CMK (cell line): Measurements from ENCODE around the gene C2orf49.

Source experiments
- DNase-seq: peaks from one replicate; pipeline ENCODE4 v3.0.0-alpha.2; 2010; ENCODE audit warnings: low read depth

The C2orf49 gene

GRCh38 chr2:105362862-105363591 lies 25.7 kb downstream of the C2orf49 start:
- no peak for DNase-seq

- DNase-seq, result no peak
Observed at GRCh38 chr2:105364436-105365139, 27.2 kb downstream of the C2orf49 start.

GRCh38 chr2:105365206-105365605 lies 27.9 kb downstream of the C2orf49 start:
- no peak for DNase-seq

GRCh38 chr2:105368759-105369408 lies 31.5 kb downstream of the C2orf49 start:
- no peak for DNase-seq

GRCh38 chr2:105369777-105370690 lies 32.7 kb downstream of the C2orf49 start:
- peak; percentile 24 for DNase-seq

DNA sequence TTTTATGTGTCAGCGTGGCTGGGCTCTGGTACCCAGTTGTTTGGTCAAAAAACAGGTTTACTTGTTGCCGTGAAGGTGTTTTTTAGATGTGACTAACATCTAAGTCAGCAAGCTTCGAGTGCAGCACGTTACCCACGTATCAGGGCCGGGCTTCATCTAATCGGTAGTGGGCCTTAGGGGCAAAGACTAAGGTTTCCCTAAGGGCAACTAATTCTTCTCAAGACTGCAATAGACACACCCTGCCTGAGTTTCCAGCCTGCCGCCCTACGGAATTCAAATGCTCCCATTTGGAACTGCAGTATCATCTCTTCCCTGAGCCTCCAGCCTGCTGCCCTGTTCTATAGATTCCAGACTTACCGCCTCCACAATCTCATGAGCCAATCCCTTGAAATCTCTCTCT lies 33.8 kb downstream of the C2orf49 start:
- DNase-seq, result no peak

DNA sequence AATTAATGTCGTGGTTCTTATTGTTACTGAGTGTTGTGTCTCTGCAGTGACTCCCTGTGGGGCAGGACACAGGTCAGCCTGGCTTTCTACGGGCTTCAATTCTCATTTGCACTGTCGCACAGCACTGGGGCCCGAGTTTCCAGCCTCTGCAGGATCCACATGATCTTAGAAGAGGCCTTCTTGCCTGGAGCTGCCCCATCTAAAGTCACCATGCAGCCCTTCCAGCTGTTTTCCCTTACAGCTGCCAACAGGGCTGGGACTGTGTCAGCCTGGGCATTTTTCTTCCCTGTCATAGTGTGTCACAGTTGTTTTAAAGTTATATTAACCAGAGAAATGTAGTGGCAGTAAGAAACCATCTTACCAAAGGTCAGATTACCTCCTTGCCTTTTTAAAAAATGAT lies 34.5 kb downstream of the C2orf49 start:
- DNase-seq, result no peak

- DNase-seq, result no peak
Observed at GRCh38 chr2:105373344-105373781, 36.0 kb downstream of the C2orf49 start.

DNA sequence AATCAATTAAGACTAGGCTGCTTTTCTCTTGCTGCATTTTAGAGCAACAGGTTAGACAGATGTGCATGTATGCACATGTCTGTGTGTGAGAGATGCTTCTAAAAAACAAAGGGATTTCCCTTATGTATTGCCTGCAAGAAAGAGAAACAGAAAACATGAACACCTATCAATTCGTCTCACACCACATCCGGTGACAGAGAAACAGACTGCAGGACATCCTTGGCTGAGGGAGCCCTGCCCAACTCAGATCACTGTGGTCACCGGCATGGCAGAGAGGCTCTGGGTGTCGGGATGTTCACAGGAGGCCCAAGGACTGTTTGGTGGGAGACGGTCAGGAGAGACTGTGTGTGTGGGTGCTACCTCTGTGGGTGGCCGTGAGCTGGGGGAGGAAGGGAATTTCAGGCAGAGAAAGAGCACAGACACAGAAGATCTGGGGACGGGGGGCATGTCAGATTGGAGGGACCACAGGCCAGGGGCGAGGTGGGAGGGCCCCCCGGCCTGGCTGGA lies 36.6 kb downstream of the C2orf49 start:
- no peak for DNase-seq

GRCh38 chr2:105375001-105375561 lies 37.7 kb downstream of the C2orf49 start:
- DNase-seq, result no peak

DNA sequence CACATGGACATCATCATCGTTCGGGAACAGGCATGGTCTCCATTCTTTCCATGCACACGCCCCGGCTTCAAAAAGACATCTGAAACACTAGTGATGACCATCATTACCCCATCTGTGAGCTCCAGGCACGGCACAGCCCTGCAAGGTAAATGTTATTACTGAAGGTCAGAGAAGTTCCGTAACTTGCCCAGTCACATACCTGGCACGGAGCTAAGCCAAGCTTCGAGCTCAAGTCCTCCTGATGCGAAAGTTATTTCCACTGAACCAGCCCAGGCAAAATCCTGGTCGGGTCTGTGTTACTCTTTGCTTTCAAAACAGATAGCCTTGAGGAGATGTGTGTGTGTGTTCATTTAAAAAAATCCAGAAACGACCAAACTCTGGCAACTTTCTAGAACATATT lies 38.7 kb downstream of the C2orf49 start:
- DNase-seq, result no peak

GRCh38 chr2:105376789-105377240 lies 39.5 kb downstream of the C2orf49 start:
- no peak for DNase-seq

GRCh38 chr2:105377871-105378270 lies 40.5 kb downstream of the C2orf49 start:
- no peak for DNase-seq

DNA sequence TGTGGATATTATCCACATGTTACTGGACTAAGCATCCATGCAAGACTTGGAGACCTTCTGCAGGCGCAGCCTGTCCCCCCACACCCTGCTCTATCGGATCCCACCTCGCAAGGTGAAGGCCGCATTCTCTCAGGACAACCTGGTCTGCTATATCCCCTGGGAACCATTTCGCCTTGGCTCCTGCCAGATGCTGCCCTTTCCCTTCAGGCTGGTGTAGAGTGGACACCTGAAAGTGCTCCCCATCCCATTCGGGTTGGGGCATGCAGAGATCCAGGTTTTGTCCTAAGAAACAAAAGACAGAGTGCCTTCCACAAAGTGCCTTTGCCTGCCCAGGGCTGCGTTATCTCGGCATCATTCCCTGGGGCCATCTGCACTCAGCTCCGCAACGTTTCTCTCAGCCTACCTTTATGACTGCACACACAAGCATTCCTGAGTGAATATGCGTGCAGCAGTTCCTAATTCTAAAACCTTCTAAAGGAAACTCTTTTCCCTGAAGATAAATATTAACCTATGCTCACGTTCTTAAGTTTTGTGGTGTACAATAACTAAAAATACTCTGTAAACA lies 41.0 kb downstream of the C2orf49 start:
- DNase-seq, result no peak

DNA sequence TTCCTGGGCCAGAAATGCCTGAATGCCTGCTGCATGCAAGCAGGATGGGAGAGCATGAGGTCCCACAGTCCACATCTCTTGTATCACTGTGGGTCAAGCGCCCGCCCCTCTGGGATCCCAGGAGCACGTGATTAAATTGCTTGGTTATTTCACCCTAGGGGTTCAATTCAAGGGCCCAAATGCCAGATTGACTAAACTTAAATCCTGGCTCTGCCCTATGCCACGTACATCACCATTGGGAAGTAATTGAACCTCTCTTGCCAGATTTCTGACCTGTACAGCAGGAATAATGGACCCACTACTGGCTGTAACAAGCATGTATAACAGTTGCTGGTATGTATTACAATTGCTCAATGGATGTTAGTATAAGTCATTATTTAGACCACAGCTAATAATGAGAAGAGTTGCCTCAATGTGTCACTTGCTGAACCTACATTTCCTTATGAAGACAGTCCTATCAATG lies 41.6 kb downstream of the C2orf49 start:
- DNase-seq, result no peak

- no peak for DNase-seq
Observed at GRCh38 chr2:105379741-105380186, 42.4 kb downstream of the C2orf49 start.

- DNase-seq, result no peak
Observed at GRCh38 chr2:105380432-105381100, 43.2 kb downstream of the C2orf49 start.

DNA sequence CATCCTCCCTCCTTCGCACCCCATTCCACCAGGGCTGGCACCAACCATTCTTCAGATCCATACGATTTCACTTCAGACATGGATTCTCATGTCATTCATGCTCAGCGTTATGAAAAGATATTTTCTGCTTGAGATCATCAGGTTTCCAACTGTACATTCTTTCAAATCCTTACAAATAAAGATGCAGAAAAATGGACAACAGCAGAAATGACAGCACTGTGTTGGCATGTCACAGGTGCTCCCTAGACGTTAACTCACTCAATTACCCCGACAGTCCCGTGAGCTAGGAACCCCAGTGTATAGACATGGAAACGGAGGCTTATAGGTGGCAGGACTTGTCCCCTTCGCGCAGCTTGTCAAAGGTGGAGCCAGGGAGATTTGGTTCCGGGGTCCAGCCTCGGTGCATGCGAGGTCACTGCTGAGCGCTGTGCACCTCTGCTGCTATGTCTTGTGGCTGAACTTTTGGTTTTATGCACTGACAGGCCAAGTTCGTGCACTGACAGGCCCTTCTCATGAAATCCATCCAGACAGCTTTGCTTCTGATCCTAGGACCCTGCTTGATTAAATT lies 43.8 kb downstream of the C2orf49 start:
- DNase-seq, result no peak

- DNase-seq, result no peak
Observed at GRCh38 chr2:105382177-105382576, 44.8 kb downstream of the C2orf49 start.
